Activated gamma-delta T cell (primary cell): ENCODE data around the gene SLC22A31.

Experiments used
- DNase-seq: peaks from one replicate; lab custom pipeline; 2025; lab: John Stamatoyannopoulos, UW

The SLC22A31 gene

DNA sequence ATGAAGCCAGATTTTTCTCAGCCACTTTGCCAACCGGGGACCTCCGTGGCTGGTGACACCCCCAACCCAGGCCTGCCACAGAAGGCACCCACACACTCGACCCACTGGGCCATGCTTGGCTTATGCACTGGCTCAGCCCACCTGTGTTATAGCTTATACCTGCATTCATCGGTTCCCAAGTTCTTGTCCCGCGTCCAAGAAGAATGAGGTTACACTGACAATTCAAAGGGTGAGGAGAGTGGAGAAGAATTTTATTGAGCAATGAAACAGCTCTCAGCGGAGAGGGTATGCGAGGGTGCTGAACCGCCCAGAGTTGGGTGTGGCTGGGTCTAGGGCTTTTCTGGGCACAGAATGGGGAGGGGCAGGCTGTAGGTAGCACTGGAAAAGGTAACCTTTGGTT, 51.0 kb downstream of the SLC22A31 start:
- no peak for DNase-seq

DNA sequence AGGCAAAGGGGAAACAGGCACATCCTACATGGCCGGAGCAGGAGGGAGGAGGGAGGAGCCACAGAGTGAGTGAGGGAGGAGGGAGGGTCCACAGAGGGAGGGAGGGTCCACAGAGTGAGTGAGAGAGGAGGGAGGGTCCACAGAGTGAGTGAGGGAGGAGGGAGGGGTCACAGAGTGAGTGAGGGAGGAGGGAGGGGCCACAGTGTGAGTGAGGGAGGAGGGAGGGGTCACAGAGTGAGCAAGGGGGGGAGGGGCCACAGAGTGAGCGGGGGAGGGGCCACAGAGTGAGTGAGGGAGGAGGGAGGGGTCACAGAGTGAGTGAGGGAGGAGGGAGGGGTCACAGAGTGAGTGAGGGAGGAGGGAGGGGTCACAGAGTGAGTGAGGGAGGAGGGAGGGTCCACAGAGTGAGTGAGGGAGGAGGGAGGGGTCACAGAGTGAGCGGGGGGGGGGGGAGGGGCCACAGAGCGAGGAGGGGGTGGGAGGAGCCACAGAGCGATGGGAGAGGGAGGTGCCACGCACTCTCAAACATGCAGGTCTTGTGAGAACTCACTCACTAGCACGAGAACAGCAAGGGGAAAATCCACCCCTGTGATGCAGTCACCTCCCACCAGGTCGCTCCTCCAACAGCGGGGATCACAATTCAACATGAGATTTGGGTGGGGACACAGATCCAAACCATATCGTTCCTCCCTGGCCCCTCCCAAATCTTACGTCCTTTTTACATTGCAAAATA, 53.1 kb downstream of the SLC22A31 start:
- DNase-seq = no peak

DNA sequence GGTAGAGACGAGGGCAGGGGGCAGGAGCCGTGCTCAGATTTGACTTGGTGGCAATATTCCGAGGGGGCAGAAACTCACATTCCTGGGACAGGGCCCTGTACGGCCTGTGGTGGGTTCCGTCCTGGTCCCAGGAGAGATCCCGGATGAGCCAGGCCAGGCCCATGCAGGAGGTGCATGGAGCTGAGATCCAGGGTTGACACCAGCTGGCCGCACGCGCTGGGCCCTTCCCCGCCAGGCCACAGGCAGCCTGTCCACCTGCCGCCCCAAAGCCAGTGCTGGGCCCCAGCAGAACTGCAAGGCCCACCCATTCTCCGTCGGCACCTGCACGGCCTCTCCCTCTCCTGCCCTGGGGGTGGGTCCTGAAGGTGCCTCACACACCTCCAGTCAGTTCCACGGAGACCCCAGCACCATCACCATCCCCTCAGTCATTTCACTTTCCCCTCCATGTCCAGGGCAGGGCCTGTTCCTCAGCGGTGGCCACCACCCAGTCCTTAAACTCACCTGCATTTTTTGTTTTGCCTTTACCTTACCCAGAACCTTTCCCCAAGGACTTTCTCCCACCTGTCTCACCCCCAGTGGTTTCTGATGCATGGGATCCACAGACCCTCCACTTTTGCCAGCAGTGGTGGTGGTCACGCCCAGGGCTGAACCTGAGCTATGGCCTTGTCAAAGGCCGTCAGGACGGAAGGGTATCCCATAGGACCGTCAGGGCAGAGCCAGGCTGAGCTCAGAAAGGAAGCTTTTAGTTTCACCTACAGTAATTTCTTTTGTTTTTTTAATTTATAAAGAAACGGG, 53.9 kb downstream of the SLC22A31 start:
- DNase-seq = no peak
